ENCODE results near the gene PFAS. TPM values are rescaled to one million over a fixed set of nuclear protein-coding genes. Genes with fewer than 3 reads are reported as not detected.

PFAS gene
- total RNA-seq, 4 donors from 2014 or later = 6.2 to 19.0 (median 15.7) TPM

- TF ChIP-seq POLR2A (IDR thresholded peaks at IDR 0.05) (no peak), CTCF (IDR thresholded peaks at IDR 0.05) (no peak)
- DNase-seq (ENCODE audit: low spot score in 2 of 2) = no peak
- H3K4me3 ChIP-seq (ENCODE audit: low read depth, poor library complexity, severe bottlenecking) = no peak overlapping the region
- 87 to 92% methylated on average over 4 of the region's 4 CpGs for WGBS, 2 donors
- intact Hi-C loops (cut with DNase I; ENCODE audit: low total_unique reads) = no loop called here
These were observed 24.9 kb downstream of the PFAS start for GRCh38 chr17:8273884-8274444.

GRCh38 chr17:8274816-8275215 is 25.7 kb downstream of the PFAS start:
- intact Hi-C loops (cut with DNase I; ENCODE audit: low total_unique reads) = no loop called here
- H3K4me3 ChIP-seq (ENCODE audit: low read depth, poor library complexity, severe bottlenecking) = no peak overlapping the region
- no peak for TF ChIP-seq POLR2A (IDR thresholded peaks at IDR 0.05)
- TF ChIP-seq CTCF (IDR thresholded peaks at IDR 0.05) = no peak
- DNase-seq (ENCODE audit: low spot score in 2 of 2) = no peak
- WGBS, 2 donors = 74 to 88% methylated on average over 5 of the region's 5 CpGs

- H3K4me3 ChIP-seq (ENCODE audit: low read depth, poor library complexity, severe bottlenecking) = no peak overlapping the region
- TF ChIP-seq CTCF (IDR thresholded peaks at IDR 0.05) = no peak
- no peak for TF ChIP-seq POLR2A (IDR thresholded peaks at IDR 0.05)
- no peak for DNase-seq (ENCODE audit: low spot score in 2 of 2)
- intact Hi-C loops (cut with DNase I; ENCODE audit: low total_unique reads) = no loop called here
- WGBS, 2 donors = 84 to 91% methylated on average over 9 of the region's 9 CpGs
These were observed 26.6 kb downstream of the PFAS start for GRCh38 chr17:8275421-8276290.

GRCh38 chr17:8277317-8277716 is 28.2 kb downstream of the PFAS start:
- intact Hi-C loops (cut with DNase I; ENCODE audit: low total_unique reads) = no loop called here
- no peak for DNase-seq (ENCODE audit: low spot score in 2 of 2)
- H3K4me3 ChIP-seq (ENCODE audit: low read depth, poor library complexity, severe bottlenecking) = no peak overlapping the region
- TF ChIP-seq POLR2A (IDR thresholded peaks at IDR 0.05) (no peak), CTCF (IDR thresholded peaks at IDR 0.05) (no peak)
- 78 to 90% methylated on average over 7 of the region's 7 CpGs for WGBS, 2 donors

- intact Hi-C loops (cut with DNase I; ENCODE audit: low total_unique reads) = no loop called here
- DNase-seq (ENCODE audit: low spot score in 2 of 2) = no peak
- H3K4me3 ChIP-seq (ENCODE audit: low read depth, poor library complexity, severe bottlenecking) = no peak overlapping the region
- 64 to 83% methylated on average over 3 of the region's 3 CpGs for WGBS, 2 donors
- TF ChIP-seq POLR2A (IDR thresholded peaks at IDR 0.05) (no peak), CTCF (IDR thresholded peaks at IDR 0.05) (no peak)
These were observed 33.3 kb downstream of the PFAS start for GRCh38 chr17:8282345-8282744.

All from lower leg skin (tissue), 4 donors.